Left ventricle myocardium inferior (tissue), 1 donor: ENCODE data around the gene GTF3C4. TPM values are rescaled to one million over a fixed set of nuclear protein-coding genes. Genes with fewer than 3 reads are reported as not detected.

Experiments
- DNase-seq: peaks from one replicate; pipeline ENCODE4 v3.0.0-alpha.2; 2020
- H3K27ac ChIP-seq: fragments of 200-600 bp; replicated peaks from 2 replicates; pipeline ENCODE4 v1.8.0; 2021
- H3K27me3 ChIP-seq: fragments of 200-600 bp; 2 replicates; pipeline ENCODE4 v1.8.0; 2021; ENCODE audit warnings: low read depth
- H3K36me3 ChIP-seq: fragments of 200-600 bp; 2 replicates; pipeline ENCODE4 v1.8.0; 2021
- H3K4me1 ChIP-seq: fragments of 200-600 bp; 2 replicates; pipeline ENCODE4 v1.8.0; 2021
- H3K4me3 ChIP-seq: fragments of 200-600 bp; 2 replicates; pipeline ENCODE4 v1.8.0; 2021; ENCODE audit warnings: mild to moderate bottlenecking, moderate library complexity
- H3K9me3 ChIP-seq: fragments of 200-600 bp; replicated peaks from 2 replicates; pipeline ENCODE4 v1.8.0; 2021
- CTCF ChIP-seq: fragments of 200-600 bp; IDR thresholded peaks from 2 replicates; pipeline ENCODE4 v1.8.0; 2021; ENCODE audit warnings: antibody characterized with exemption, mild to moderate bottlenecking, borderline replicate concordance
- intact Hi-C: fragments of 100-400 bp; cut with micrococcal nuclease; formaldehyde crosslinking; loops from one replicate; pipeline ENCODE4 v1.11.0; 2022
- total RNA-seq: library from RNA; stranded (reverse); fragmentation: NEBNext Ultra II Directional; extraction: Animal tissue kit (Norgen Biotek cat#: 25700); gene quantifications from one replicate; pipeline ENCODE4 v1.2.1, GENCODE V29; 2021
- donor health status: DM: no; HTN: yes; CAD: no; lungs with severe emphysema.

Gene GTF3C4
- total RNA-seq, 1 donor from 2014 or later: 8.4 TPM

- DNase-seq: no peak
- intact Hi-C loops: no loop called here
- no peak overlapping the region for H3K27ac ChIP-seq
- peaks cover 52% of the 10 kb centered on the region for H3K36me3 ChIP-seq
- no peak for TF ChIP-seq CTCF
- H3K9me3 ChIP-seq: no peaks in the 10 kb centered on the region
- no peak overlapping the region for H3K4me3 ChIP-seq
- H3K4me1 ChIP-seq: no peaks in the 10 kb centered on the region
- no peaks in the 10 kb centered on the region for H3K27me3 ChIP-seq
Observed at GRCh38 chr9:132662152-132662945, 7.9 kb upstream of the GTF3C4 start.

GRCh38 chr9:132663117-132663516 lies 7.1 kb upstream of the GTF3C4 start:
- Histone ChIP-seq H3K9me3 (no peaks in the 10 kb centered on the region), H3K36me3 (peaks cover 45% of the 10 kb centered on the region), H3K27me3 (no peaks in the 10 kb centered on the region), H3K4me3 (no peak overlapping the region), H3K4me1 (peaks cover 3% of the 10 kb centered on the region), H3K27ac (no peak overlapping the region)
- no peak for DNase-seq
- TF ChIP-seq CTCF: no peak
- intact Hi-C loops: no loop called here

GRCh38 chr9:132663851-132664250 lies 6.4 kb upstream of the GTF3C4 start:
- no peak overlapping the region for H3K27ac ChIP-seq
- no peaks in the 10 kb centered on the region for H3K27me3 ChIP-seq
- no peak for DNase-seq
- H3K4me3 ChIP-seq: no peak overlapping the region
- H3K9me3 ChIP-seq: no peaks in the 10 kb centered on the region
- intact Hi-C loops: no loop called here
- H3K4me1 ChIP-seq: peaks cover 6% of the 10 kb centered on the region
- H3K36me3 ChIP-seq: peaks cover 37% of the 10 kb centered on the region
- TF ChIP-seq CTCF: no peak

- no peak for TF ChIP-seq CTCF
- H3K4me3 ChIP-seq: peak overlapping the region; percentile 95
- peak; percentile 48 for DNase-seq
- peaks cover 58% of the 10 kb centered on the region for H3K4me1 ChIP-seq
- H3K36me3 ChIP-seq: no peaks in the 10 kb centered on the region
- H3K9me3 ChIP-seq: no peaks in the 10 kb centered on the region
- intact Hi-C loops: no loop called here
- H3K27ac ChIP-seq: peak overlapping the region; percentile 99
- H3K27me3 ChIP-seq: no peaks in the 10 kb centered on the region
Observed at GRCh38 chr9:132669319-132669697, 956 bp upstream of the GTF3C4 start.

- H3K27me3 ChIP-seq: no peaks in the 10 kb centered on the region
- H3K36me3 ChIP-seq: no peaks in the 10 kb centered on the region
- TF ChIP-seq CTCF: no peak
- no peaks in the 10 kb centered on the region for H3K9me3 ChIP-seq
- DNase-seq: peak; percentile 85
- intact Hi-C loops: no loop called here
- peaks cover 61% of the 10 kb centered on the region for H3K4me1 ChIP-seq
- H3K4me3 ChIP-seq: peak within 1 kb of the TSS; percentile 95
- H3K27ac ChIP-seq: peak within 1 kb of the TSS; percentile 99
Observed at GRCh38 chr9:132669698-132670456, 387 bp upstream of the GTF3C4 start, which contains the start of gene DDX31. TSS of gene DDX31 (minus strand) at chr9:132669983. CDS start at chr9:132669934, 49 bp downstream.
